Astrocyte of the cerebellum (primary cell): ENCODE results near the gene PLAGL2.

Experiments used
- DNase-seq: peaks from one replicate; pipeline ENCODE4 v3.0.0-alpha.2; 2011; ENCODE audit warnings: low read depth
- H3K4me3 ChIP-seq: 2 replicates; pipeline ENCODE4 v1.5.1; 2011; ENCODE audit warnings: mild to moderate bottlenecking, low read depth, low read length, moderate library complexity
- CTCF ChIP-seq: IDR thresholded peaks from 2 replicates; pipeline ENCODE4 v1.5.1; 2012; ENCODE audit warnings: low read length, low read depth, moderate library complexity, mild to moderate bottlenecking; ENCODE audit errors: missing control alignments
- in situ Hi-C: cut with HindIII; loops from 2 replicates; pipeline ENCODE4 v1.10.0; 2017; ENCODE audit warnings: low sequenced_read_pairs

PLAGL2 gene

GRCh38 chr20:32231847-32232246 is 24.3 kb upstream of the PLAGL2 start:
- in situ Hi-C loops: no loop called here
- no peak overlapping the region for H3K4me3 ChIP-seq
- no peak for DNase-seq
- TF ChIP-seq CTCF: no peak

GRCh38 chr20:32231245-32231644 is 23.7 kb upstream of the PLAGL2 start:
- in situ Hi-C loops: no loop called here
- TF ChIP-seq CTCF: no peak
- H3K4me3 ChIP-seq: no peak overlapping the region
- no peak for DNase-seq

- no peak for TF ChIP-seq CTCF
Observed at GRCh38 chr20:32230707-32231106, 23.2 kb upstream of the PLAGL2 start.

GRCh38 chr20:32229251-32229747 is 21.8 kb upstream of the PLAGL2 start:
- no peak overlapping the region for H3K4me3 ChIP-seq
- no peak for DNase-seq
- in situ Hi-C loops: no loop called here
- no peak for TF ChIP-seq CTCF

More at GRCh38 chr20:32230707-32231106, 23.2 kb upstream of the PLAGL2 start:
- in situ Hi-C loops: no loop called here
- no peak overlapping the region for H3K4me3 ChIP-seq
- DNase-seq: no peak

- DNase-seq: no peak
- TF ChIP-seq CTCF: no peak
- in situ Hi-C loops: no loop called here
- H3K4me3 ChIP-seq: no peak overlapping the region
Observed at GRCh38 chr20:32227744-32228688, 20.5 kb upstream of the PLAGL2 start.

GRCh38 chr20:32227306-32227705 is 19.8 kb upstream of the PLAGL2 start:
- in situ Hi-C loops: no loop called here
- DNase-seq: no peak
- no peak overlapping the region for H3K4me3 ChIP-seq
- TF ChIP-seq CTCF: no peak
